ENCODE data around the gene PCAT7.
"Not testable (repeated sequence)": the region's sequence is repeated elsewhere in the genome, so short reads cannot be mapped to it uniquely, and the experiment has no call there.

PCAT7 gene

DNA sequence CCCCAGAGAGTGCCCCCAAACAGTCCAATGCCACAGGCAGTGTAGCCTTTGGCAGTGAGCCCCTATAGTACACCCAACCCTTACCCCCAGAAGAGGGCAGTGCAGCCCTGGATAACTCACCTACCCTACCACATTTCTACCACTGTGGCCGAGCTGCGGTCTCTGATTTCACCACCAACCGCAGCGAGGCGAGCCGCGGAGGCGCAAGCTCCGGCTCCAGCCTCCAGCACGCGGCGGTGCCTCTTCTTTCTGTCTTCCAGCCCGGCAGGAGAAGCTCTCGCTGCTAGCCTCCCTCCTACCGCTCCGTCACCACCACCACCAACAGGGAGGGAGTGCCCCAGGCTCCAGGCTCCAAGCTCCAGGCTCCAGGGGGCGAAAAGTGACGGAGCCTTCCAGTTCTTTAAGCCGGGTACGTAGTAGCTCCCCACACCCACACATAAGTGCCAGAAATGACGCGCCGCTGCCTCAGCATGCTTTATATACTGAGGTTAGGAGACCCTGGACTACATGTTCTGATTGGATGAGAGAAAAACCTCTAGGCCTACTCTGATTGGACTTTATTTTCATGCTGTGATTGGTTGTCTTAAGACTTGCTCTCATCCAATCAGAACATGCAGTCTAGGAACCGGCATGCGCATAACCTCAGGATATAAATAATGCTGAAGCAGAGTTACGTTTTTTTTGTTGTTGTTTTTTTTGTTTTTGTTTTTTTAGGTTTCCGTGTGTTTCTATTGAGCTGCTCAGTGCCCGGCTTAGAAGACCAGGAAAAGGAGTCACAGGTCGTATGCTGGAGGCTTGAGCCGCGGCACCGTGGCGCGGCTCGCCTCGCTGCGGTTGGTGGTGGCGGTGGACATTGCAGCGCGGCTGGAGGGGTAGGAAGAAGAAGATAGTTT is at the start of gene PCAT7:
Gene PCAT7, plus strand, starts transcription at position 645 of the 893 bp plus-strand sequence.
- Histone ChIP-seq H3K4me1 (ENCODE audit: low read length) (peaks cover 9% of the 10 kb centered on the region), H3K4me2 (ENCODE audit: low read length) (peak within 1 kb of the TSS; percentile 74), H3K36me3 (replicated peaks; ENCODE audit: low read depth, low read length) (no peaks in the 10 kb centered on the region), H3K4me3 (ENCODE audit: low read length) (peak within 1 kb of the TSS; percentile 81), H2AFZ (ENCODE audit: low read depth, low read length) (peak within 1 kb of the TSS; percentile 88), H3K79me2 (ENCODE audit: low read length) (no peaks in the 10 kb centered on the region), H3K27me3 (ENCODE audit: low read depth, low read length) (peaks cover 7% of the 10 kb centered on the region), H4K20me1 (ENCODE audit: insufficient read depth, low read length) (no peaks in the 10 kb centered on the region), H3K9me3 (ENCODE audit: insufficient read depth, low read length) (no peaks in the 10 kb centered on the region), H3K27ac (ENCODE audit: low read length) (peak within 1 kb of the TSS; percentile 45), H3K9ac (ENCODE audit: low read length) (peak within 1 kb of the TSS; percentile 70)
- TF ChIP-seq EZH2phosphoT487 (IDR thresholded peaks at IDR 0.05; ENCODE audit: low read depth) = no peak
- TF ChIP-seq, protein P1, sequence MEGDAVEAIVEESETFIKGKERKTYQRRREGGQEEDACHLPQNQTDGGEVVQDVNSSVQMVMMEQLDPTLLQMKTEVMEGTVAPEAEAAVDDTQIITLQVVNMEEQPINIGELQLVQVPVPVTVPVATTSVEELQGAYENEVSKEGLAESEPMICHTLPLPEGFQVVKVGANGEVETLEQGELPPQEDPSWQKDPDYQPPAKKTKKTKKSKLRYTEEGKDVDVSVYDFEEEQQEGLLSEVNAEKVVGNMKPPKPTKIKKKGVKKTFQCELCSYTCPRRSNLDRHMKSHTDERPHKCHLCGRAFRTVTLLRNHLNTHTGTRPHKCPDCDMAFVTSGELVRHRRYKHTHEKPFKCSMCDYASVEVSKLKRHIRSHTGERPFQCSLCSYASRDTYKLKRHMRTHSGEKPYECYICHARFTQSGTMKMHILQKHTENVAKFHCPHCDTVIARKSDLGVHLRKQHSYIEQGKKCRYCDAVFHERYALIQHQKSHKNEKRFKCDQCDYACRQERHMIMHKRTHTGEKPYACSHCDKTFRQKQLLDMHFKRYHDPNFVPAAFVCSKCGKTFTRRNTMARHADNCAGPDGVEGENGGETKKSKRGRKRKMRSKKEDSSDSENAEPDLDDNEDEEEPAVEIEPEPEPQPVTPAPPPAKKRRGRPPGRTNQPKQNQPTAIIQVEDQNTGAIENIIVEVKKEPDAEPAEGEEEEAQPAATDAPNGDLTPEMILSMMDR (IDR thresholded peaks at IDR 0.05; ENCODE audit: low read depth, low read length) = peak; percentile 84

DNA sequence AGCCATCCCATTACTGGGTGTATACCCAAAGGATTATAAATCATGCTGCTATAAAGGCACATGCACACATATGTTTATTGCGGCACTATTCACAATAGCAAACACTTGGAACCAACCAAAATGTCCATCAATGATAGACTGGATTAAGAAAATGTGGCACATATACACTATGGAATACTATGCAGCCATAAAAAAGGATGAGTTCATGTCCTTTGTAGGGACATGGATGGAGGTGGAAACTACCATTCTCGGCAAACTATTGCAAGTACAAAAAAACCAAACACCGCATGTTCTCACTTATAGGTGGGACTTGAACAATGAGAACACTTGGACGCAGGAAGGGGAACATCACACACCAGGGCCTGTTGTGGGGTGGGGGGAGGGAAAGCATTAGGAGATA is 48.5 kb upstream of the PCAT7 start:
- not testable (repeated sequence) for H3K27ac ChIP-seq (ENCODE audit: low read length); H3K4me2 ChIP-seq (ENCODE audit: low read length); H3K79me2 ChIP-seq (ENCODE audit: low read length); H3K4me3 ChIP-seq (ENCODE audit: low read length); H3K27me3 ChIP-seq (ENCODE audit: low read depth, low read length); H3K9ac ChIP-seq (ENCODE audit: low read length); H2AFZ ChIP-seq (ENCODE audit: low read depth, low read length); H3K9me3 ChIP-seq (ENCODE audit: insufficient read depth, low read length); H3K4me1 ChIP-seq (ENCODE audit: low read length); H3K36me3 ChIP-seq (replicated peaks; ENCODE audit: low read depth, low read length); H4K20me1 ChIP-seq (ENCODE audit: insufficient read depth, low read length)

DNA sequence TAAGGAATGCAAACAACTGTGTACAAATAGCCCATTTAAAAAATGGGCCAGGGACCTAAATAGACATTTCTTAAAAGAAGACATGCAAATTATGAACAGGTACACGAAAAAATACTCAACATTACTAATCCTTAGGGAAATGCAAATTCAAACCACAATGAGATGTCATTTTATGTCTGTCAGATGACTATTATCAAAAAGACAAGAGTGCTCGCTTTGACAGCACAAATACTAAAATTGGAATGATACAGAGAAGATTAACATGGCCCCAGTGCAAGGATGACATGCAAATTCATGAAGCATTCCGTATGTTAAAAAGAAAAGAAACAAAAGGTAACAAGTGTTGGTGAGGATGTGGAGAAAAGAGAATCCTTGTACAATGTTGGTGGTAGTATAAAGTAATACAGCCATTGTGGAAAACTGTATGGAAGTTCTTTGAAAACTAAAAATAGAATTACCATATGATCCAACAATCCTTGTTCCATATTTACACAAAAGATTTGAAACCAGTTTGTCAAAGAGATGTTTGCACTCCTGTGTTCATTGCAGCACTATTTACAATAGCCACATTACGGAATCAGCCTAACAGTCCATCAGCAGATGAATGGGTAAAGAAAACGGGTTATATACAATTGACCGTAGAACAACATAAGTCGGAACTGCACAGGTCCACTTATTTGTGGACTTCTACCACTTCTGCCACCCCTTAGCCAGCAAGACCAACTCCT is 47.2 kb upstream of the PCAT7 start:
- Histone ChIP-seq H3K4me1 (ENCODE audit: low read length) (no peaks in the 10 kb centered on the region), H2AFZ (ENCODE audit: low read depth, low read length) (no peak overlapping the region), H4K20me1 (ENCODE audit: insufficient read depth, low read length) (no peaks in the 10 kb centered on the region), H3K27ac (ENCODE audit: low read length) (no peak overlapping the region), H3K27me3 (ENCODE audit: low read depth, low read length) (0 out of 2 replicates have a peak, but pooled peaks cover 3% of the 10 kb centered on the region), H3K4me3 (ENCODE audit: low read length) (no peak overlapping the region), H3K79me2 (ENCODE audit: low read length) (no peaks in the 10 kb centered on the region), H3K4me2 (ENCODE audit: low read length) (no peak overlapping the region), H3K9me3 (ENCODE audit: insufficient read depth, low read length) (no peaks in the 10 kb centered on the region), H3K9ac (ENCODE audit: low read length) (no peak overlapping the region), H3K36me3 (replicated peaks; ENCODE audit: low read depth, low read length) (no peaks in the 10 kb centered on the region)
- TF ChIP-seq EZH2phosphoT487 (IDR thresholded peaks at IDR 0.05; ENCODE audit: low read depth) = no peak

DNA sequence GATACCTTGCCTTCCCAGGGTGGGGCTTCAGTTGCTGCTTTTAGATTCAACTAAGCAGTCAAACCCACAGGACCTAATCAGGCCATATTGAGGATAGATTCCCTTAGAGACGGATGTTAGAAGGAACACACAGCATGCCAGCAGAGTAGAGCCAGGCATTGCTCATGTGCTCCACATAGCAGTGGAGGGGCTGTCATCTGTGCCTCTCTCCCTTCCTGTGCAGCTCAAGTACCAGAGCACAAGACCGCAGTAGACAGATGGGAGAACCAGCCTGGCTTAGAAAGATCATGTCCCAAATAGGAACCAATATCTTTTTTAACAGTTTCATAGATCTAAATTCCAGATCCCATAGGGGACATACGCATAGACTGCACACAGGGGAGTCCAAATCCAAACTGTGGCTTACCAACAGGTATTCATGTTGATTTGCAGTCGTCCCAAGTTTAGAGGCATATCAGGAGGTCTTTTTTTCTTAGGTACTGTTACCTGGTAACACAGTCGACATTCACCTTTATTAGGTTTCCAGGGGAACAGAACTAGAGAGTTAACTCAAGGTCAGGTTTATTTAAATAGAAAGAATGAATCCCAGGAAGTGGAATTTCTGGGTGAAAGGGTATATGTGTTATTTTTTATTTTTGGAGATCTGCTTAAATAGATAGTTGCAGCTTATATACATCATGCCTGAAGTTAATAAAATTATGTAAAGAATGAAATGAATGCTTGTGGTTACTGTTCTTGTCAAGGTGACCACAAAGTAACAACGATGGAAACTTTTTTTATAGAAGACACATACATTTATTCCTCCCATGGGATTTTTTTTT is 43.5 kb upstream of the PCAT7 start:
- no peaks in the 10 kb centered on the region for H3K79me2 ChIP-seq (ENCODE audit: low read length)
- no peaks in the 10 kb centered on the region for H3K9me3 ChIP-seq (ENCODE audit: insufficient read depth, low read length)
- H2AFZ ChIP-seq (ENCODE audit: low read depth, low read length) = no peak overlapping the region
- H3K4me1 ChIP-seq (ENCODE audit: low read length) = no peaks in the 10 kb centered on the region
- no peak for TF ChIP-seq EZH2phosphoT487 (IDR thresholded peaks at IDR 0.05; ENCODE audit: low read depth)
- TF ChIP-seq, protein P1 (IDR thresholded peaks at IDR 0.05; ENCODE audit: low read depth, low read length) = no peak
- no peak overlapping the region for H3K9ac ChIP-seq (ENCODE audit: low read length)
- H3K27ac ChIP-seq (ENCODE audit: low read length) = no peak overlapping the region
- no peaks in the 10 kb centered on the region for H4K20me1 ChIP-seq (ENCODE audit: insufficient read depth, low read length)
- 0 out of 2 replicates have a peak, but pooled peaks cover 3% of the 10 kb centered on the region for H3K27me3 ChIP-seq (ENCODE audit: low read depth, low read length)
- no peak overlapping the region for H3K4me3 ChIP-seq (ENCODE audit: low read length)
- H3K4me2 ChIP-seq (ENCODE audit: low read length) = no peak overlapping the region
- H3K36me3 ChIP-seq (replicated peaks; ENCODE audit: low read depth, low read length) = no peaks in the 10 kb centered on the region

All from OCI-LY3 (cell line).